ENCODE measurements around the gene MACROD1. TPM values are rescaled to one million over a fixed set of nuclear protein-coding genes. Genes with fewer than 3 reads are reported as not detected.

The MACROD1 gene
- total and polyA plus RNA-seq, 2 of the 13 experiments (the other 11 are each of a cell fraction or from before 2014, with no cell fraction given): 23.1 to 34.5 TPM

GRCh38 chr11:64101461-64101860, 64.5 kb downstream of the MACROD1 start (continued):
- TF ChIP-seq TRAFD1 (CRISPR knock-in tag; IDR thresholded peaks at IDR 0.05; ENCODE audit: borderline replicate concordance): no peak
- TF ChIP-seq ZSCAN20 (CRISPR knock-in tag; IDR thresholded peaks at IDR 0.05; ENCODE audit: borderline replicate concordance): no peak

GRCh38 chr11:64100782-64101353, 65.0 kb downstream of the MACROD1 start:
- Histone ChIP-seq H3K27me3 (ENCODE audit: control insufficient read depth in 1 of 2, insufficient read depth in 2 of 2, low read length in 2 of 2) (no peaks in the 10 kb centered on the region), H3K9me3 (ENCODE audit: low read length) (no peaks in the 10 kb centered on the region), H4K20me1 (ENCODE audit: insufficient read depth, low read length) (peaks cover 3% of the 10 kb centered on the region; the same call in 1 of the 2 replicates), H3K27ac (ENCODE audit: extremely low read length, insufficient read depth, low read length) (no peak overlapping the region), H3K36me3 (replicated peaks in 1 of 2; ENCODE audit: control insufficient read depth in 1 of 2, insufficient read depth in 2 of 2, low read length in 2 of 2) (no peaks in the 10 kb centered on the region), H3K79me2 (ENCODE audit: insufficient read depth, low read length) (no peaks in the 10 kb centered on the region), H3K4me2 (ENCODE audit: low read depth, low read length) (no peak overlapping the region), H3K9ac (ENCODE audit: insufficient read depth, low read depth, low read length) (no peak overlapping the region), H3K4me3 (replicated peaks in 1 of 3; ENCODE audit: insufficient read depth in 1 of 3, low read depth in 2 of 3, low read length in 3 of 3) (no peak overlapping the region), H2AFZ (ENCODE audit: low read length) (no peak overlapping the region), H3K4me1 (ENCODE audit: insufficient read depth, low read length) (peaks cover 30% of the 10 kb centered on the region)
- ChIA-PET CTCF (ENCODE audit: low intra/inter-chr PET ratio, low total read pairs) (no interaction called here), POLR2A (no interaction called here)
- no peak for ATAC-seq
- FAIRE-seq: no peak
- in situ Hi-C loops (cut with HindIII; ENCODE audit: extremely low pct_ligation_motif_present, low pct_unique_long_range_greater_than_20kb): no loop called here
- intact Hi-C loops (cut with micrococcal nuclease; ENCODE audit: unreplicated experiment): no loop called here
- 92% methylated on average over 5 of the region's 7 CpGs for WGBS (ENCODE audit: low lambda C conversion rate)
- no TSS peak for BruUV-seq (replicated peaks)
- no peak for DNase-seq (ENCODE audit: low spot score)
- TF ChIP-seq DRAP1 (CRISPR knock-in tag; IDR thresholded peaks at IDR 0.05) (no peak), HDAC6 (IDR thresholded peaks at IDR 0.05; ENCODE audit: low read depth, low read length) (no peak), REST (IDR thresholded peaks at IDR 0.05; ENCODE audit: borderline replicate concordance in 1 of 2, low read depth in 1 of 2, low read length in 2 of 2) (no peak), TBL1XR1 (IDR thresholded peaks at IDR 0.05; ENCODE audit: borderline replicate concordance, low read length, partially characterized antibody) (no peak), ZNF275 (CRISPR knock-in tag; IDR thresholded peaks at IDR 0.05; ENCODE audit: borderline replicate concordance) (no peak), HNF4A (CRISPR knock-in tag; IDR thresholded peaks at IDR 0.05) (no peak), THAP8 (CRISPR knock-in tag; IDR thresholded peaks at IDR 0.05; ENCODE audit: borderline replicate concordance) (no peak), PITX1 (CRISPR knock-in tag; IDR thresholded peaks at IDR 0.05) (no peak), CBX5 (CRISPR knock-in tag; IDR thresholded peaks at IDR 0.05; ENCODE audit: borderline replicate concordance) (no peak), ZMYM4 (CRISPR knock-in tag; IDR thresholded peaks at IDR 0.05) (no peak), ZNF713 (CRISPR knock-in tag; IDR thresholded peaks at IDR 0.05) (no peak), DNMT1 (CRISPR knock-in tag; IDR thresholded peaks at IDR 0.05) (no peak)

Data from HepG2 (cell line).